HG03103 (cell line): ENCODE results near the gene ZBTB12.
"Not testable (repeated sequence)": the region's sequence is repeated elsewhere in the genome, so short reads cannot be mapped to it uniquely, and the experiment has no call there.

Experiments used
- ATAC-seq: cut with Tn5 transposase; IDR thresholded peaks from one replicate; pipeline ENCODE4 v1.9.1; 2021; ENCODE audit warnings: low read depth; ENCODE audit not compliant: unreplicated experiment

ZBTB12 gene

GRCh38 chr6:31901953-31902643 lies at the start of gene ZBTB12:
Gene ZBTB12 (minus strand): TSS chr6:31902086. CDS start chr6:31901305, 781 bp downstream.
- ATAC-seq = peak; percentile 49

GRCh38 chr6:31949926-31950548 lies 48.2 kb upstream of the ZBTB12 start:
- ATAC-seq = no peak

DNA sequence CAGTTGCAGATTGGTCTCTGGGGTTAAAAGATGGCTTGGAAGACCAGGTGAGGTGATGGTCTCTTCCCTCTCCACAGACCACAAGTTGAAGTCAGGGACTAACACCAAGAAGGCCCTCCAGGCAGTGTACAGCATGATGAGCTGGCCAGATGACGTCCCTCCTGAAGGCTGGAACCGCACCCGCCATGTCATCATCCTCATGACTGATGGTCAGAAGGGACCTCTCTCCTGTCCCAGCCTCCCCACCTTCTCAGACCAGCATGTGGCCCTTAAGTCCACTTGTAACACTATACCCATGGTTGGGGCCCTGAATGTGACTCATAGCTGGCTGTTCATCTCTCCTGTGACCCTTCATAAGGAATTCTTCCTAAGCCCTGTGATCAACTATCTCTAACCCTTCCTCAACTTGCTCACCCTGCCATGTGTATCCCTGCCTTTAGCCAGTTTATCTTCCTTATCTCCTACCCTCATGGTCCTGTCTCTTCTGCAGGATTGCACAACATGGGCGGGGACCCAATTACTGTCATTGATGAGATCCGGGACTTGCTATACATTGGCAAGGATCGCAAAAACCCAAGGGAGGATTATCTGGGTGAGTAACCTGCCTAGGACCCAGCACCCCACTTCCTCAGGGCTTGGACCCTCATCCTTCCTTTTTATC lies 47.0 kb upstream of the ZBTB12 start:
- no peak for ATAC-seq

DNA sequence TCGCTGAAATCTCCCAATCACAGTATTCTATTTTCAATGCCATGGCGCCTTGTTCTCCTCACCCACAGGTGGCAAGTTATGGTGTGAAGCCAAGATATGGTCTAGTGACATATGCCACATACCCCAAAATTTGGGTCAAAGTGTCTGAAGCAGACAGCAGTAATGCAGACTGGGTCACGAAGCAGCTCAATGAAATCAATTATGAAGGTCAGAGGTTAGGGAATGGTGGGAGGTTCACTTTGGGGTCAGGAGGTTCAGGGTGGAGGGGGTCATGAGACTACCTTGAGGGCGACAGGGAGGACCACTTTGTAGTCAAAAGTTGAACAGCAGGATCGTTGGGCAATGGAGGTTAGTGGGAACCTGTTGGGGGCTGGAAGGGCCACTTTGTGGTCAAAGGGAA lies 46.4 kb upstream of the ZBTB12 start:
- ATAC-seq = no peak

DNA sequence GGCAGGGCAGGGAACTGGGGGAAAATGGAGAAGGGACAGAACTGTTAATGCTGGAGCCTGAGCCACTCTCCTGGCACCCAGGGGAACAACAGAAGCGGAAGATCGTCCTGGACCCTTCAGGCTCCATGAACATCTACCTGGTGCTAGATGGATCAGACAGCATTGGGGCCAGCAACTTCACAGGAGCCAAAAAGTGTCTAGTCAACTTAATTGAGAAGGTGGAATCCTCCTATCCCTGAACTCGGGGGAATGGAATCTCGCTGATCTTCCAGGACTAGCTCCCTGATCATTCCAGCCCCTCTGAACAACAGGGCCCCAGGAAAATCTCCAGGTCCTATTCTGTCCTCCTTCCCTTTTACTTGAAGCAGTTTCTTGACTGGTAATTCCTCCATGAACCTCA lies 46.0 kb upstream of the ZBTB12 start:
- no peak for ATAC-seq

- ATAC-seq = no peak
These were observed 45.3 kb upstream of the ZBTB12 start for GRCh38 chr6:31947070-31947675.

GRCh38 chr6:31946370-31946885 lies 44.5 kb upstream of the ZBTB12 start:
- no peak for ATAC-seq

DNA sequence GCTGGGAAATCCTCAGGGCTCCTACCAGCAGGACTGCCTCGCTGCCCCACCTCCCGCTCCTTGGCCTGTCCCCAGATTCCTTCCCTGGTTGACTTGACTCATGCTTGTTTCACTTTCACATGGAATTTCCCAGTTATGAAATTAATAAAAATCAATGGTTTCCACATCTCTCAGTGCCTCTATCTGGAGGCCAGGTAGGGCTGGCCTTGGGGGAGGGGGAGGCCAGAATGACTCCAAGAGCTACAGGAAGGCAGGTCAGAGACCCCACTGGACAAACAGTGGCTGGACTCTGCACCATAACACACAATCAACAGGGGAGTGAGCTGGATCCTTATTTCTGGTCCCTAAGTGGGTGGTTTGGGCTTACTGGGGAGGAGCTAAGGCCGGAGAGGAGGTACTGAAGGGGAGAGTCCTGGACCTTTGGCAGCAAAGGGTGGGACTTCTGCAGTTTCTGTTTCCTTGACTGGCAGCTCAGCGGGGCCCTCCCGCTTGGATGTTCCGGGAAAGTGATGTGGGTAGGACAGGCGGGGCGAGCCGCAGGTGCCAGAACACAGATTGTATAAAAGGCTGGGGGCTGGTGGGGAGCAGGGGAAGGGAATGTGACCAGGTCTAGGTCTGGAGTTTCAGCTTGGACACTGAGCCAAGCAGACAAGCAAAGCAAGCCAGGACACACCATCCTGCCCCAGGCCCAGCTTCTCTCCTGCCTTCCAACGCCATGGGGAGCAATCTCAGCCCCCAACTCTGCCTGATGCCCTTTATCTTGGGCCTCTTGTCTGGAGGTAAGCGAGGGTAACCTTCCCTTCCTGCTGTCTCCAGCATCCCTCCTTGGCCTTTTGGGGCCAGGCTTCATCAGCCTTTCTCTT lies 43.9 kb upstream of the ZBTB12 start, which contains the start of gene CFB:
Gene CFB (plus strand): TSS at position 589 of the 863 bp plus-strand sequence. CDS start 127 bp downstream, at position 716.
- no peak for ATAC-seq

- ATAC-seq = no peak
These were observed 43.2 kb upstream of the ZBTB12 start for GRCh38 chr6:31945154-31945506.

- ATAC-seq = no peak
These were observed 41.9 kb upstream of the ZBTB12 start for GRCh38 chr6:31943742-31944141.

- no peak for ATAC-seq
These were observed 38.4 kb upstream of the ZBTB12 start for GRCh38 chr6:31940256-31940664.

- no peak for ATAC-seq
These were observed 33.9 kb upstream of the ZBTB12 start for GRCh38 chr6:31935823-31936222.

- ATAC-seq = no peak
These were observed 33.1 kb upstream of the ZBTB12 start for GRCh38 chr6:31935021-31935420.

DNA sequence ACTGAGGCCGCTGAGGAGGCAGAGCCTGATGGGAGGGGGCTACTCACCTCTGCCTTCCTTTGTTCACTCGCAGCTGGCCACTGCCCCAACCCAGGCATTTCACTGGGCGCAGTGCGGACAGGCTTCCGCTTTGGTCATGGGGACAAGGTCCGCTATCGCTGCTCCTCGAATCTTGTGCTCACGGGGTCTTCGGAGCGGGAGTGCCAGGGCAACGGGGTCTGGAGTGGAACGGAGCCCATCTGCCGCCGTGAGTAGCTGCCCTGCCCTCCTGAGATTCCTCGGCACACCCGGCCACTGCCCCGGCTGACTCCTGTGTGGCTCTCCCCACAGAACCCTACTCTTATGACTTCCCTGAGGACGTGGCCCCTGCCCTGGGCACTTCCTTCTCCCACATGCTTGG lies 31.7 kb upstream of the ZBTB12 start:
- ATAC-seq = no peak

DNA sequence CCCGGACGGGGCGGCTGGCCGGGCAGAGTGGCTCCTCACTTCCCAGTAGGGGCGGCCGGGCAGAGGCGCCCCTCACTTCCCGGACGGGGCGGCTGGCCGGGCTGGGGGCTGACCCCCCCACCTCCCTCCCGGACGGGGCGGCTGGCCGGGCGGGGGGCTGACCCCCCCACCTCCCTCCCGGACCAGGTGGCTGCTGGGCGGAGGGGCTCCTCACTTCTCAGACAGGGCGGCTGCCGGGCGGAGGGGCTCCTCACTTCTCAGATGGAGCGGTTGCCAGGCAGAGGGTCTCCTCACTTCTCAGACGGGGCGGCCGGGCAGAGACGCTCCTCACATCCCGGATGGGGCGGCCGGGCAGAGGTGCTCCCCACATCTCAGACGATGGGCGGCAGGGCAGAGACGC lies 30.3 kb upstream of the ZBTB12 start:
- not testable (repeated sequence) for ATAC-seq

DNA sequence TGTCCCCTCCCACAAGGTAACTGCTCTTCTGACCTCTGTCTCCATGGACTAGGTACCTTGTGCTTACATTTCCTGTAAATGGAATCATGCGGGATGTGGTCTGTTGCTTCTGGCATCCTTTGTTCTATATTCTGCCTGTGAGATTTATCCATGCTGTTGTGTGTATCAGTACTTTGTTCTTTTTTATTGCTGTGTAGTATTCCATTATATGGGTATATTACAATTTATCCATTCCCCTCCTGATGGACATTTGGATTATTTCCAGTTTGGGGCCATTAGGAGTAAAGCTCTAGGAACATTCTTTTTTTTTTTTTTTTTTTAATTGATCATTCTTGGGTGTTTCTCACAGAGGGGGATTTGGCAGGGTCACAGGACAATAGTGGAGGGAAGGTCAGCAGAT lies 29.1 kb upstream of the ZBTB12 start:
- ATAC-seq = no peak

- no peak for ATAC-seq
These were observed 26.7 kb upstream of the ZBTB12 start for GRCh38 chr6:31928672-31928939.

DNA sequence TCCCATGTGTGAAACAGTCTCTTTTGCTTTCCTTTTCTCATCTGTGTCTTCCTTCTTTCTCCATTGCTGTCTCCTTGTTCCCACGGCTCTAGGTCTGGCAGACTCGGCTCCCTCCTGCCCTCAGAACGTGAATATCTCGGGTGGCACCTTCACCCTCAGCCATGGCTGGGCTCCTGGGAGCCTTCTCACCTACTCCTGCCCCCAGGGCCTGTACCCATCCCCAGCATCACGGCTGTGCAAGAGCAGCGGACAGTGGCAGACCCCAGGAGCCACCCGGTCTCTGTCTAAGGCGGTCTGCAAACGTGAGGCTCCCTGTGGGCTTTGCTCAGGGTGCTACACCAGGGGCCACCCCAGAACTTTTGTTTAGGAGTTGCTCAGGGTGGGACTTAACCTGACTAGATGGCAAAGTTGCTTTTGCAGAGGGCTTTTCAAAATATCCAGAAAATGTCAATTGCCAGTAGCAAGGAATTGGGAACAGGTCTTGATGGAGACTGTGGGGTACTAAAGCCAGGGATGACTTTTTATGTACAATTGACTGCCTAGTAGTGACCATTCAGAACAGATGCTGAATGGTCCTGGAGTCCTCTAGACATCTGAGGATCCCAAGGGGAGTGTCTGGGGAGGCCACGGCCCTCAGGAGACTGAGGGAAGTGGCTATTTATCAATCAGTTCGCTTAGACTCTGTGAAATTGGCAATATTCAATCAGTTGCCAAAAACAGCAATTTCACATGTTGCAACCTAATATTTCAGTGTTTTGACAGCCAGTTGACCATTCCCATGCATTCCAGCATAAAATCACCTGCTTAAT lies 26.2 kb upstream of the ZBTB12 start:
- ATAC-seq = no peak

- no peak for ATAC-seq
These were observed 25.5 kb upstream of the ZBTB12 start, which contains the start of gene C2 for GRCh38 chr6:31927242-31927862. Gene C2 (plus strand): TSS chr6:31927717. CDS start chr6:31927753, 36 bp downstream.
